Measurements from ENCODE around the gene ARMC2.
"Not testable (repeated sequence)": the region's sequence is repeated elsewhere in the genome, so short reads cannot be mapped to it uniquely, and the experiment has no call there.

ARMC2 gene

DNA sequence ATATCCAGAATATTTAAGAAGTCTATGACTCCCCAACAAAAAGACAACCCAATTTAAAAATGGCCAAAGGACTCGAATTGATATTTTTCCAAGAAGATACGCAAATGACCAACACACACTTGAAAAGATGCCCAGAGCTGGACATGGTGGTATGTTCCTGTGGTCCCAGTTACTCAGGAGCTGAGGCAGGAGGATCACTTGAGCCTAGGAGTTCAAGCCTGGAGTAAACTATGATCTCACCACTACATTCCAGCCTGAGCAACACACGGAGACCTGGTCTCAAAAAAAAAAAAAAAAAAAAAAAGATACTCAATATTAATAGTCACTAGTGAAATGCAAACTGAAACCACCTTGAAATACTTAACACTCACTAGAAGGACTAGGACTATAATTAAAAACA is 12.2 kb upstream of the ARMC2 start:
- no peak for DNase-seq

DNA sequence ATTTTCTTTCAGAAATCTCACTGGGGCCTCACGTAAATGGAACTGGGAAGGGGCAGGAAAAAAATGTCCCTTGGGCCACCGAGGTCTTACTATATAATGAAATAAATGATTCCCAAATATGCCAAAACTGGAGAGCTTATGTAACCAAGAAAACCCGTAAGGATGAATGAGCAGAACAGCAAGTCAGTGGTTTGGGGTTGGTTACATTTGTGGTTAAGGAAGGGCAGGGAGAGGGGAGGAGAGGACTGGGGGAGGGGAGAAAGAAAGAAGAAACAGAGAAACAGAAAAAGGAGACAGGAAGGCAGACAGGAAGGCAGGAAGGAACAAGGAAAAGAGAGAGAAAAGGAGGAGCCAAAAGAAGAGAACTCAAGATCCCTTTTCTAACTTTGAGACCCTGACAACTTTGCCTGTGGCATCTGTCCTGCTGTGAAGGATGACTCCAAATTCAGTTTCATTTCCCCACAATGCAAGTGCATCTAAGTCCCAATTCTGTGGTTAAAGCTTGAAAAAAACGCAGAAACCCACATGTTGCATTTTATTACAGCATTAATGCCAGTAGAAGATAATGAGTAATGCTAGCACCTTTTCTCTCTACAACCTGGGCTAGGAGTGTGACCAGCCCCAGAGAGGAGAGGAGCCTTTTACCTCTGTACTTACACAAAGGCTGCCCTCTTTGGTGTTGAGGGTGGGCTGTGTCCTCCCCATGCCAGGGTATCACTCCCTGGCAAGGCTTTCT is 10.8 kb upstream of the ARMC2 start:
- no peak for DNase-seq

DNA sequence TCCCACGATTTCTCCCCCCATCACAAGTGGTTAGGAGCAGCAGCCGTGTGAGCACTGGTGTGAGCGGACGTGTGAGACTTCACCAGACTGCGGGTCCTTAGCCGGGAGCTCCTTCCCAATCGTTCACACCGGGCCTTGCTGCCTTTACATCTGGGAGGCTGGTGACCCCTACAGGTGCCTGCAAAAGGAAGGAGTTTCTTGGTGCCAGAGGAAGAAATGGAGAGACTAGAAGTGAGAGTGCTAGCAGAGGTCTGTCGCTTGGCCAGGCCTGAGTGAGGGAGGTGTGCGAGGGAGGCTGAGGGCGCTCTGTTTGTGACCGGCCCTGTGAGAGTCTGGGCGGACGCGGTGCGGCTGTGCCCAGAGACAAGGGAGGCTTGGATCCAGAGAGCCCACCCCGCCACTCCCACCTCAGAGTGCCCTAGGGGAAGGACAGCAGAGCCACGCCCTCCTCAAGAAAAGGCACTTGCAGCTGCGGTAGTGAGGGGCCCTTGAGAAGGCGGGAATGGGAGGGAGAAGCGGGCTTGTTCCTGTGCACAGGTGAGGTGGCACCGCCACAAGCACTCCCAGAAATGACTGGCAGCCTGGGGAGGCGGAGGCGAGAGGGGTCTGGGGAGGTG is 10.0 kb upstream of the ARMC2 start:
- DNase-seq: no peak

DNA sequence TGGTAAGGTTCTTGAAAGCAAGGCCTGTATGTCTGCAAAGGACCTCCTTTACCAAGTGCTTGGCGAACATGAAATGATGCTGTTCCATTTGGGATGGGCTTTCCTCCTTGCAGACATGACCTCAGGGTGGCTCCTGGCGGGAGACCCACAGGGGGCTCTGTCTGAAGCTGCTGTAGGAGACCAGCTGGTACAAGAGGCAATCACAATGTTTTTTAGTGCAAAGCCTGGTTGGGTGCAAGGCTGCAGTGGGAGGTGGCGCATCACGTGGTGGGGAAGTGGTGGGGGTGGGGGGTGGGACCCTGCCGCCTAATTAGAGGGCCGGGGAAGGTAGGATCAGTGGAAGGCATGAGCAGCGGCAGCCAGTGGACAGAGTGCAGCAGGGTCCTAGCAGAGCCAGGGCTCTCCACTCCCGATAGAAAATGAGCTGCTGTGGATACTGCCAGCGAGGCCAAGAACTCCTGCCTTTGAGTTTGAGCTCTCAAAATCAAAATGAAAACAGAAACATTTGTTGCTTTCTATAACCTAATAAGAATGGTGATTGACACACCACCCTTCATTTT is 9.1 kb upstream of the ARMC2 start:
- DNase-seq: no peak

DNA sequence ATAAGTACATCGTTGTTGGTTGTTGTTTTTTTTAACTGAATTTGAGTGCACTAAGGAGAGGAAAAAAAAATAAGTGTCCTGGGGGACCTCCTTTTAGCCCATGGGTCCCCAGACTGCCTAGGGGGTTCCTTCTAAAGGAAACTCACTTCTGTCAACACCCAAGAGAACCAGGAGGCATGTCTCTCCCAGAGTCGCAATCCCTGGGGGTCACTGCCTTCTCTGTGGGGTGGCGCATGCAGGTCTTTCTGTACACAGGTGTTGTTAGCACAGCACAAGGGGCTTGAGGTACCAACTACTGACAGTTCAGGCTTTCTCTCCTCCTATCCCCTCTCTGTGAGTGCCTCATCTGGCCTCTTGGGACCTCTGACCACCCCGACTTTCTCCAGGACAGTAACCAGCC is 7.3 kb upstream of the ARMC2 start:
- DNase-seq: no peak

DNA sequence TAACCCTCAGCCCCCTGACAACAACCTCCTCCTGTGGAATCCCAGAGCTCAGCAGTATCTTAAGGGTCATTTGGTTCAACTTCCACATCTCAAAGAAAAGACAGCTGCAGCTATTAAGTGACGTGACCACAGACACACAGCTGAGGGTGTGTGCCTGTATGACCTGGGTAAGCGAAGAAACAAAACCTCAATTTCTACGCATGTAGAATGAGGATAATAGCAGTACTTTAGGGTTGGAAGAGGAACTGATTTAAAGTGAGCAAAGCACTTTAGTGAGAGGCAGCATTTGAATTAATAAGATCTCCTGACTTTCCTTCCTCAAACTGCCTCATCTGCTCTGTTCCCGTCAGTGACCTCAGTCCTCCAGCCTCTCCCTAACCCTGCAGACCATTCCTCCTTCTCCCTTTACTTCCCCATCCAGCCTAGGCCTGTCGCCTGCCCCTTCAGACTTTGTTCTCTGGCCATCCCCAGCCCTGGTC is 6.8 kb upstream of the ARMC2 start:
- DNase-seq: no peak

DNA sequence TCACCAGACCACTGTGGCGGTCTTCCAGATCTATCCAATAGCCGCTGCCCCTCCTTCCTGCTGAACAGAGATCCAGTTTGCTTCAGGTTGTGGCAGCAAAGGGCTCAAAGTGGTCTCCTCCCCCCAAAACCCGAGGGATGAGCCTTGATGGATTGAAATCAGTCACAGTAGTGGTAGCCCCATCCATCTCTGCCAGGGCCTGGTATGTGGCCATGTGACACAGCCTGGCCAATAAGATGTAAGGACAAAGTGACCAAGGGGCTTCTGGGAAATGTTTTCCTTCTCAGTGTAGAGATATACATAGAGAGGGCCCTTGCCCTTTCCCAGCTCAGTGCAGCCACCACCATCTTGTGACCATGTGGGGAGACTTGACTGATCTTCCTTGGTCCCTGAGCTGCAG is 4.1 kb upstream of the ARMC2 start:
- no peak for DNase-seq

DNA sequence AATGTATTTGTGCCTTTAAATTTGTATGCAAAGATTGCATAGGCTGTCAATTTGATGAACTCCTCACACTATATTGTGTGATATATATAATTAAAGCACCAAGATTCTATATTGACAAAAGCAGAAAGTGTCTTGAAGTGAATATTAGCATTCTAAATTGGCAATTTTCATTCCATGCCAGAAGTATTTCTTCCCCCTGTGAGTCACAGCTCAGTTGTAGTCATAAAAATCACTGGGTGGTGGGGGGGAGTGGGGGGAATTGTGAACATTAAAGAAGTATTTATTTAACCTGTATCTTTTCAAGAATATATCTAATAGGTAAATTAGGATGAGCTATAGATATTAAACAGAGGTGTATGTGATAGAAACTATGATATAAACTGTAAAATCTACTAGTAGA is 3.1 kb upstream of the ARMC2 start:
- DNase-seq: no peak

DNA sequence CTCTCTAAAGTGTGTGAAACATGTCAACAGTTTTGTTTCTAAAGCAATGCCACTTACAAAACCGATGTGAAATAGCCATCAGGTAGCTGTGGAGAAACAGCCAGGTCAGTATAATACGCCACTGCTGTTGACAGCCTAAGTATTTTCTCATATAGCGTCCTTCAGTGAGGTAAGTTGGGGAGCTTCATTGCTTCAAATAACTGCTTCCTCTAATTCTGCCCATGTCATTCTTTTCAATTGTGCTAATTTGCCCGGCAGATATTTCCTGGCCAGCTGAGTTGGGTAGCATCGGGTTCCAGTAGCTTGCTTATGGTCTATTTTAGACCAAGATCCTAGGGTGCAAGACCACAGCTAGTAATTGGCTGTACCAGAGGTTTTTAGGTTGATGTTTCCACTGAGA is 2.1 kb upstream of the ARMC2 start:
- DNase-seq: no peak

DNA sequence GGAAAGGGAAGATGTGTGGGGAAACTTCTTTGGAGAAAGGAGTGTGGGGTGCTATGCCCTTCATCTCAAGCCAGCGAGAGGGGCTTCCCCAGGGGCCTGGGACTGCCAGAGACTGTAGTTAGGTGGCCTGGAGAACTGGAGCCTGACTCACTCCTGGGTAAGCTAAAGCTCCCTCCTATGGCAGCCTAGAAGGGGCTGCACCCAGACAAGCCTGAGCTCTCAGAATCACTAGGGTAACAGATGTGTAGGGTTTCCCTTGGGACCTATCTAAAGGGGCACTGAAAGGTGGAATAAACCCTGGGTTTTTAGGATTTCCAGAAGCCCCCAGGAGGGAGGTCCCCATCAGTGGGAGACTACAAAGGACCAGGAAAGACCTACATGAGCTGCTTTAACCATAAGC is 1.6 kb upstream of the ARMC2 start:
- no peak for DNase-seq

DNA sequence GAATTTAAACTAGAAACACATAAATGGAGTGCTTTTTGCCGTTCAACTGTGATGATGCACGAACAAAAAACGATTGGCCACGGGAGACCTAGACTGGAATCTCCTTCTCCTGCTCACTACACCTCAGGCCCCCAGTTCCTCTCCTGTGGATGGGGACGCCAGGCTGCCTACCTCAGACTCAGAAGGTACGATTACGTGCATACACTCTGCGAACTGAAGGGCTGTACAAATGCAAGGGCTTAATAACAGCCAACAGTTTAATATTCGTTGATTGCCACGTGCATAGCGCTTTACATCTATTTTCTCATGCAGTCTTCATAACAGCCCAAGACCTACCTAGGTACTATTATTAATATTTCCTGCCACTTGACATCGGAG is 495 bp upstream of the ARMC2 start:
- no peak for DNase-seq

DNA sequence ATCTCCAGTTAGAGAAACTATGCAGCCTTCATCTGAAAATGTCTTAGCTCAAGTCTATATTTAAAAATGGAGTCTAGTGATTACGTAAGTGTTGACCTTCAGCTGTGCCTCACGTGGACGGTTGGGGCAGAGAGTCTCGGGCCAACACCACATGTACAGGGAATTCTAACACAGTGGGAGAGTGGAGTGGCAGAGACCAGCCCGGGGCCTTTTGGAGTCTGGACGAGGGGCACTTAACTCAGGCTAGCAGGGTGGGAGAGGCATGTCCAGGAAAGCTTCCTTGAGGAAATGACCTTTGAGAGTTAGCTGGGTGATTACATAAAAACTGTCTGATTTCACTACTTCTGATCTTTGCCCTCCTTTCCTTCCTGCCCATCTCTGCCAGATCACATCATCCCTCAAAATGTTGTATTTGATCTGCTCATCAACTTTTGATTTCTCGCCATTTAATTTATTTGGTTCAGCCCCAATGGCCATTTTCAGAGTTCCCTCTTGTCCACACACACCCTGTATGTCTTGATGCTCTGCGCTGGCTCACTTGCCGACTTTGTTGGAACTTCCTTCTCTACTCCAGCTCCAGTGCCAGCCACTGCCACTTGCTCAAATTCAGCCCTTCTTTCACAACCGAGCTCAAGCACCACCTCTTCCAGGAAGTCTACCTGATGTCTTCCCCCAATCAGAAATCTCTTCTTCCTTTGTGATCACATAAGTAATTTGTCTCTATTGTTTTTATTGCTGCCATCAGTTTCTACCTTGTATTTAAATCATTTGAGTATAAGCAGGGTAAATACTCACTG is 2.6 kb downstream of the ARMC2 start:
- DNase-seq: no peak

DNA sequence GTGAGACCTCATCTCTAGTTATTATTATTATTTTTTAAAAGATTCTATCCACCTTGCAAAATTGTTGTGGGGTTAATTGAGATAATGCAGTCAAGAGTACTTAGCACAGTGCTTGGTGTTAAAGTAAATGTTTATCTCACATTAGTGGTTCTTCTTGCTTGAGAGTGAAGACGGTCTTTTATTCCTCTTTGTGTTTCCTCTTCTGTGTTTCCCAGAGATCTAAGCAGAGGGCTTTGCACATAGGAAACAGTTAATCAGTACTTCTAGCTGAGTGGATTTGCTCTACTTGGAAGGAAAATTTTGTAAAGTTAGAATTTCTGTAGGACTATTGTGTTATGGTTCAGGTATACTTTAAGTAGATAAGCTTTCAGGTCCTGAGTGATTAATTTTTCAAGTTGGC is 3.5 kb downstream of the ARMC2 start:
- DNase-seq: no peak

DNA sequence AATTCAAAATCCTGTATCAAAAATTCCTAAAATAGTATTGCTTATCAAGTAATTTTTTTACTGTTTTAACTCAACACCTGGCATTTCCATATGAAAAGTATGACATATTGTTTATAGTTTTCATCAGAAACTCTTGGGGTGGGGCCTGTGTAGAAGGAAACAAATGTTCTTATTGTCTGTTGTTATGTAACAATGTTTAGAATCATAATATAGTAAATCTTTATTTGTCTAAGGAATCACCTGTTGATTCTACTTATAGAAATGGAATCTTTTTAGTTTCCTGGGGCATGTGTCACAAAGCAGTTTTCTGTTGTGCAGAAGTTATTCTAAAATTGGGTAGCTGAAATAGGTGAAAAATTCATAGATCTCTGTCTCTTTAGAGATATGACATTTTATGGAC is 4.9 kb downstream of the ARMC2 start:
- DNase-seq: no peak

DNA sequence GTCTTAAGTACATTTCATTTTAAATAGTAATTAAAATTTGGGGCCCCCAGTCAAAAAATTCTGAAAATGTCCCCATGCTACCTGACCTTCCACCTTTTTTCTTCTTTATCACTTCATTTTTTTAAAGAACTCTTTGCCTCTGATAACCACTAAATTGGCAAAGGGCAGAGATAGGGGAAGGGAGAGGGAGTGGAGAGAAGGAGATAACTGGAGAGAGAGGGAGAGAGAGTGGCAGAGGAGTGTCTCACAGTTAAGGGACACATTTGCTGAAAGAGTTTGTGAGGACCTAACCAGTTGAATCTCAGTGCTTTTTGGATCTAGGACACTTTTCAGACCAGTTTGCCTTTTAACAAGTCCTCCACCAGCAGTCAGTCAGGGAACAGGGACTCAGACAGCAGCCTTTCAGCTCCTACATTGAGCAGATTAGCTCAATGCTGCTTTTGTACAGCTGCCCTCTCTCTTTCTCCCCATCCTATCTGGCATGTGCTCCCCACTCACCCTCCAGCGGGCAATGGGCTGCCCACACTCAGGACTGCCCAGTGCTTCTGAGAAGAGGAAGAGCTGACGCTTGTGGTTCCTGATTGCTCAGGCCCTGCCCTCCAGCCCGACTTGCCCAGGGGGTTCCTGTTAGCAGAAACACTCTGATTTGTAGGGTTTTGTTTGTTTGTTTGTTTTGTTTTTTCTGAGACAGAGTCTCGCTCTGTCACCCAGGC is 14.4 kb downstream of the ARMC2 start:
- no peak for DNase-seq

DNA sequence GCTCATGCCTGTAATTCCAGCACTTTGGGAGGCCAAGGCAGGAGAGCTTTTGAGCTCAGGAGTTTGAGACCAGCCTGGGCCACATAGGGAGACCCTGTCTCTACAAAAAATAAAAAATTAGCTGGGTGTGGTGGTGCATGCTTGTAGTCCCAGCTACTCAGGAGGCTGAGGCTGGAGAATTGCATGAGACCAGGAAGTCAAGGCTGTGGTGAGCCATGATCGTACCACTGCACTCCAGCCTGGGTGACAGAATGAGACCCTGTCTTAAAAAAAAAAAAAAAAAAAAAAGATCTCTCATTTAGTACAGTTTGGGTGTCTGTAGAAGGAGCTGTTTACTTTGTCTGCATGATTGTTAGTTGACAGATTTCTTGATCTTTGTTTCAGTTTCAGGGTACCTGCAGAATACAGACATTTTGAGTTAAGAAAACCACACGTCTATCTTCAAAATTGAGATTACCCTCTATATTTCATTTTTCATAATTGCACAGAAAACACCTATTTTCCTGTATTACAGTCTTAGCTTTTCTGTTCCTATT is 17.6 kb downstream of the ARMC2 start:
- DNase-seq: not testable (repeated sequence)

DNA sequence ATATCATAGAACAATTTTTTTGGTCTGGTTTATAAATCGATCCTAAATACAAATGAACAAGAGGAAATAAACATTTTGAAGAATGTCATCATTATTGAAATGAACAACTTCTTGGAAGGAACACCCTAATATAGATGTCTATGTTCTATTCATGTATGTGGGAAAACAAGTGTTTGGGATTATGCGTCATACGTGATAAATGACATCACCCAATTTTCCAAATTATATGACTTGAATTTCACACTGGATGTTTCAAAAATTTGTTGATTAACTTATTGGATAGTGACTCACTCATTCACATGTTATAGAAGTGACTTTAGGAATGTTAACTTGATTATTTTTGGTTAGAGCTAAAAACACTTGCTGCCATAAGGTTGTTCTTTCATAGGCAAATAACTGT is 18.6 kb downstream of the ARMC2 start:
- no peak for DNase-seq

DNA sequence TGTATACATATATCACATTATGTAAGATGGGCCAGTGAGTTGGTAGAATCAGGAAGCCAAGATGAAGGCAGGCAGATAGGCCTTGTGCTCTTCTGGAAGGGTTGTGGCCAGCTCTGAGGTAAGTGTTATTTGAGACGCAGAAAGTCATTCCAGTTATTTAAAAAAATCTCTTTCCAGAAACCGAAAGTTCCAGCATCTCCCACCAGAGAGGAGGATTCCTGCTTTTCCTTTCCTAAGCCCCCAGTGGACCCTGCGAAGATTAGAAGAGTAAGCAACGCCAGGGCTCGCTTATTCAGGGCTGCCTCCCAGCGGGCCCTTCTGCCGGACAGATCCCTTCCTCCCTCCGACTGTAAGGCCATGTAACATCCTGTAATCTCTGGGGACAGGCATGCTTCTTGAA is 20.4 kb downstream of the ARMC2 start:
- no peak for DNase-seq

DNA sequence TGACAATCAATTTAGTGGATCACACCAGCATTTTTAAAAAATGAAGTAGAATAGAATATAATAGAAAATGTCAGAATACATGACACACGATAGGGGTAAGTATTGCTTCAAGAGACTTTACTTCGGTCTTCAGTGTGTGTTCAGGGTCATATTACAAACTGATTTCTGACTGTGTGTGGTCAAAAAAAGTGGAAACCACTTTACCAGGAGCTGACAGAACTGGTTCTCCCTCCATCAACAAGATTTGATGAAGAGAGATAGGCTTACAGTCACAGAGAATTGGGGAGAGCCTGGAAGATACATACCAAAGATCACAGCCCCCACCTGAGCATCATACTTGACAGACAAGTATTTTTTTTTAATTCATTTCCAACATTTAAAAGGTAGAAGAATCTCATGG is 21.7 kb downstream of the ARMC2 start:
- DNase-seq: no peak

DNA sequence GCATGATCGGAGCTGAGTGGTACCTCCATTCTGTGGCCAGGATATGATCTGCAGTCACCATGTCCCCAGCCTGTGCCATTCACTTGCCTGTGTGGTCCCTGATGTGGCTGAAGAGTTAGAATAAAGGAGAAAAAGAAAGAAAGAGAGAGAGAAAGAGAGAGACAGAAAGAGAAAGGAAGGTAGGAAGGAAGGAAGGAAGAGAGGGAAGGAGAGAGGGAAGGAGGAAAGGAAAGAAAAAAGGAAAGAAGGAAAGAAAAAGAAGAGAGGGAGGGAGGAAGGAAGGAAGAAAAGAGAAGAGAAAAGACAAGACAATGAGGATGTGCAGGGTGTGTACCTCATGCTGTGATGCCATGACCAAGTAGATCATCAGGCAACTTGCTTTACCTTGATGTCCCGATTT is 22.1 kb downstream of the ARMC2 start:
- DNase-seq: no peak

DNA sequence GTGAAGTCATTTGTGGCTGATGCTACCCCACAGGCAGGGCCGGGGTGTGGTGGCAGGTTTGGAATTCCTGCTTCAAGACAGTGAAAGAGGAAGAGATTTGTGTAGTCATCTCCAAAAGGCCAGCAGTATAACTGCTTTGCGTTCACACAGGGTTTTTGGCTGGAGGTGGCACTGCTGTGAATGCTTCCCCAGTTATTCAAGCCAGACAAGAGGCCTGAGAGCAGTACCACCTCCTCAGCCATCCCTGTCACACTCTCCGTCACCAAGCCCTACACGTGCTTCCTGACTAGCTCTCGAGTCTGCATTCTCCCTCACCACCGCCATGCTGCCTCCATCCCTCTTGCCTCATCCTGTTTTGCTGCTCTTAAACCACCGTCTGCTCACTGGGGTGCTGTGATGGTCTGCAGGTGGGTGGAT is 23.9 kb downstream of the ARMC2 start:
- no peak for DNase-seq

DNA sequence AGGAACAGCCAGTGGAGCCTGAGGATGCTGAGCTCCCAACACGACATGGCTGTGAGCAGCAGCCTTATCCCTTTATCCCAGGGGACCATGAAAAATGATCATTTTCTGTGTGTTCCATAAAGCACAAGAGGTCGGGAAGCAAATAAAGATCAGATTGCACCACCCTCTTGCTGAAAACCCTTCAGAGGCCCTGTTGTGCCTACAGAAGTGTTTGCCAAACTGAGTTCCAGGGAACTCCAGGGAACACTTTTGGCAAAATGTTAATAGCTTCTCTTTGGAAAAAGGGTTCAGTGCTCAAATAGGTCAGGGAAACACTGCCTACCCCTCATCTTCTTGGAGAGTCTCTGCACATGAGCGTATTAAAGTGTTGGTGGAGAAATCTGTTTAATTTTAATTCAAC is 24.4 kb downstream of the ARMC2 start:
- no peak for DNase-seq

DNA sequence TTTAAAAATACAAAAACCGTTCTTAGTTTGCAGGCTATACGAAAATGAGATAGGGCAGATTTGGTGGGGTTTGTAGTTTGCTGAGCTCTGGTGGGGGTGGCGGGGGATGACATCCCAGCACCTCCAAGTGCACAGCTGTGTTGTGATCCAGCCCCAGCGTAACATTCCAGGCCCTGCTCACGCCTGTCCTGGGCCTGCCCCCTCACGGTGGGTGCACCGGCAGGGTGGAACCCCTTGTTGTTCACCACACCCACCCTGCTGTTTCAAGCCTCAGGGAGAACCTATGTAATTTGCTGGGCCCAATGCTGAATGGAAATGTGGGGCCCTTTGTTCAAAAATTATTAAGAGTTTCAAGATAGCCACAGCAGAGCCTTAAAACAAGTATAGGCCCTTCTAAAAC is 25.0 kb downstream of the ARMC2 start:
- no peak for DNase-seq

Data from NCI-H1417 treated with DMSO at 0.1 percent for 48 hours (cell line).